HL-60 (cell line): ENCODE results near the gene C2CD4C.

Source experiments
- CTCF ChIP-seq: IDR thresholded peaks from one replicate; pipeline ENCODE4 v1.5.1; 2011; ENCODE audit warnings: low read length, control low read depth, inconsistent platforms; ENCODE audit not compliant: insufficient read depth
- GABPA ChIP-seq: IDR thresholded peaks from 2 replicates; pipeline ENCODE4 v1.6.1; 2012; ENCODE audit warnings: low read depth
- POLR2AphosphoS5 ChIP-seq: IDR thresholded peaks from 2 replicates; pipeline ENCODE4 v1.6.1; 2012; ENCODE audit warnings: low read depth
- REST ChIP-seq: IDR thresholded peaks from 2 replicates; pipeline ENCODE4 v1.6.1; 2012; ENCODE audit warnings: low read depth; ENCODE audit not compliant: insufficient replicate concordance
- SPI1 ChIP-seq: IDR thresholded peaks from 2 replicates; pipeline ENCODE4 v1.6.1; 2012; ENCODE audit warnings: low read depth, mild to moderate bottlenecking, borderline replicate concordance

- TF ChIP-seq REST (no peak), CTCF (no peak), POLR2AphosphoS5 (no peak), SPI1 (no peak), GABPA (no peak)
Observed at GRCh38 chr19:384799-385169, 24.2 kb downstream of the C2CD4C start.
